A549 (cell line): ENCODE data around the gene THEMIS2. TPM values are rescaled to one million over a fixed set of nuclear protein-coding genes. Genes with fewer than 3 reads are reported as not detected.

Experiments used
- ATAC-seq, 2 experiments: fragments of 200-7000 bp in 1 of 2; fragments of >200 bp in 1 of 2; cut with Nextera tagmentation in 1 of 2; cut with Tn5 transposase in 1 of 2; 3 replicates each; pipeline versions ENCODE4 v1.8.0 to v1.9.1; 2018 to 2020; ENCODE audit warnings: mild to moderate bottlenecking in 1 of 2, moderate library complexity in 1 of 2
- CTCF ChIA-PET: fragments of 300-600 bp; sonication (Branson Sonifier 250); formaldehyde crosslinking; extraction: SDS; loops from one replicate; lab custom pipeline; 2021; ENCODE audit warnings: antibody characterized with exemption, inconsistent platforms; lab: Yijun Ruan, JAX
- POLR2A ChIA-PET: fragments of 350-600 bp; formaldehyde crosslinking; extraction: SDS; loops from one replicate; lab custom pipeline; 2021; ENCODE audit warnings: antibody characterized with exemption, inconsistent platforms; lab: Yijun Ruan, JAX
- DNase-seq, 2 experiments: peaks; one replicate each; pipeline versions ENCODE4 v3.0.0 to v3.0.0-alpha.2; 2011 to 2016; ENCODE audit warnings: low read depth in 1 of 2, low spot score in 1 of 2
- FAIRE-seq: peaks from 2 replicates; lab custom pipeline; 2011; peaks lifted over from hg19 to GRCh38; lab: Jason Lieb, UNC
- H3K27ac ChIP-seq, 2 experiments: fragments of >200 bp; sonication (Bioruptor Twin); formaldehyde crosslinking; 3 replicates each; pipeline ENCODE4 v1.5.1; 2016 to 2017
- H3K4me1 ChIP-seq: fragments of >200 bp; sonication (Bioruptor Twin); formaldehyde crosslinking; 3 replicates; pipeline ENCODE4 v1.6.1; 2016
- H3K4me2 ChIP-seq: fragments of >200 bp; sonication (Bioruptor Twin); formaldehyde crosslinking; 3 replicates; pipeline ENCODE4 v1.6.1; 2016
- H3K4me3 ChIP-seq: fragments of >200 bp; sonication (Bioruptor Twin); formaldehyde crosslinking; 3 replicates; pipeline ENCODE4 v1.5.1; 2016
- H3K9me3 ChIP-seq: fragments of >200 bp; sonication (Bioruptor Twin); formaldehyde crosslinking; 3 replicates; pipeline ENCODE4 v1.6.1; 2016
- CHD2 ChIP-seq: fragments of 150-350 bp; IDR thresholded peaks from 2 replicates; pipeline ENCODE4 v1.6.1; 2014; ENCODE audit warnings: low read length; ENCODE audit not compliant: partially characterized antibody
- CTCF ChIP-seq: fragments of >200 bp; sonication (Bioruptor Twin); formaldehyde crosslinking; IDR thresholded peaks from 3 replicates; pipeline ENCODE4 v1.5.1; 2016
- EHF ChIP-seq: fragments of 250-450 bp; sonication (Bioruptor Pico); IDR thresholded peaks from 2 replicates; pipeline ENCODE4 v1.5.0; 2020; ENCODE audit warnings: mild to moderate bottlenecking
- ELK1 ChIP-seq: fragments of 150-350 bp; IDR thresholded peaks from 2 replicates; pipeline ENCODE4 v1.6.1; 2014; ENCODE audit warnings: low read depth, mild to moderate bottlenecking, low read length
- FOSL2 ChIP-seq, 2 experiments: fragments of 450-650 bp in 1 of 2; fragments of >200 bp in 1 of 2; sonication (Bioruptor Twin) in 1 of 2; formaldehyde crosslinking; IDR thresholded peaks; 2 replicates each; pipeline versions ENCODE4 v1.5.0 to v1.6.1; 2016 to 2020; ENCODE audit warnings: mild to moderate bottlenecking in 1 of 2, moderate library complexity in 1 of 2
- FOXS1 ChIP-seq: fragments of 250-450 bp; sonication (Bioruptor Pico); IDR thresholded peaks from 2 replicates; pipeline ENCODE4 v1.5.0; 2020; ENCODE audit warnings: mild to moderate bottlenecking, moderate library complexity
- HOXA7 ChIP-seq: fragments of 250-450 bp; sonication (Bioruptor Pico); IDR thresholded peaks from 2 replicates; pipeline ENCODE4 v1.5.0; 2020; ENCODE audit warnings: mild to moderate bottlenecking, moderate library complexity
- HOXB13 ChIP-seq: fragments of 250-450 bp; sonication (Bioruptor Pico); IDR thresholded peaks from 2 replicates; pipeline ENCODE4 v1.5.0; 2020; ENCODE audit warnings: low read depth, mild to moderate bottlenecking, moderate library complexity
- KDM1A ChIP-seq: fragments of 200-600 bp; sonication (generic); IDR thresholded peaks from 2 replicates; pipeline ENCODE4 v1.6.1; 2016; ENCODE audit warnings: low read depth, mild to moderate bottlenecking
- KDM5A ChIP-seq: fragments of 200-600 bp; sonication (generic); IDR thresholded peaks from 2 replicates; pipeline ENCODE4 v1.6.1; 2016; ENCODE audit warnings: antibody characterized with exemption, mild to moderate bottlenecking
- MAFK ChIP-seq: fragments of 450-650 bp; IDR thresholded peaks from 2 replicates; pipeline ENCODE4 v1.6.1; 2014; ENCODE audit not compliant: partially characterized antibody
- MYC ChIP-seq: IDR thresholded peaks from 2 replicates; pipeline ENCODE4 v1.6.1; 2012; ENCODE audit warnings: mild to moderate bottlenecking, inconsistent platforms, low read length, improper control_type of control experiment, borderline replicate concordance
- NFE2L2 ChIP-seq: fragments of 150-350 bp; conservative IDR thresholded peaks from 2 replicates; pipeline ENCODE4 v1.6.1; 2014; ENCODE audit warnings: low read length
- RFX5 ChIP-seq: fragments of 450-650 bp; IDR thresholded peaks from 2 replicates; pipeline ENCODE4 v1.7.1; 2014; ENCODE audit warnings: antibody characterized with exemption, mild to moderate bottlenecking, moderate library complexity
- SREBF2 ChIP-seq: fragments of 450-650 bp; IDR thresholded peaks from 2 replicates; pipeline ENCODE4 v1.6.1; 2014; ENCODE audit warnings: mild to moderate bottlenecking, moderate library complexity
- WGBS: methylation state at CpG from one replicate; pipeline ENCODE4 v1.1.6; 2017; ENCODE audit errors: missing lambda C conversion rate; 5-methylcytosine and 5-hydroxymethylcytosine counted together
- polyA plus RNA-seq, 4 experiments: library from polyadenylated mRNA; depleted of rRNA in 3 of 4; stranded (reverse); fragments of >200 nt; fragmentation: RNase III in 1 of 4; extraction: RNeasy Plus Mini Kit Qiagen cat#74134 plus additional on column Dnase treatment in 1 of 4; gene quantifications; 2 replicates in 3 of 4; 3 replicates in 1 of 4; pipeline ENCODE4 v1.2.3, GENCODE V29; 2011 to 2017
- TF ChIP-seq, protein P1 (sequence below): fragments of 250-450 bp; sonication (Bioruptor Pico); IDR thresholded peaks from 2 replicates; pipeline ENCODE4 v1.5.0; 2021; ENCODE audit warnings: mild to moderate bottlenecking, moderate library complexity, borderline replicate concordance
- TF ChIP-seq, protein P2 (sequence below): fragments of >200 bp; sonication (Bioruptor Twin); formaldehyde crosslinking; IDR thresholded peaks from 2 replicates; pipeline ENCODE4 v1.6.1; 2016

Gene THEMIS2
- polyA plus RNA-seq, 2 of the 4 experiments (the other 2 are of a cell fraction), result 0.58 to 0.81 TPM

DNA sequence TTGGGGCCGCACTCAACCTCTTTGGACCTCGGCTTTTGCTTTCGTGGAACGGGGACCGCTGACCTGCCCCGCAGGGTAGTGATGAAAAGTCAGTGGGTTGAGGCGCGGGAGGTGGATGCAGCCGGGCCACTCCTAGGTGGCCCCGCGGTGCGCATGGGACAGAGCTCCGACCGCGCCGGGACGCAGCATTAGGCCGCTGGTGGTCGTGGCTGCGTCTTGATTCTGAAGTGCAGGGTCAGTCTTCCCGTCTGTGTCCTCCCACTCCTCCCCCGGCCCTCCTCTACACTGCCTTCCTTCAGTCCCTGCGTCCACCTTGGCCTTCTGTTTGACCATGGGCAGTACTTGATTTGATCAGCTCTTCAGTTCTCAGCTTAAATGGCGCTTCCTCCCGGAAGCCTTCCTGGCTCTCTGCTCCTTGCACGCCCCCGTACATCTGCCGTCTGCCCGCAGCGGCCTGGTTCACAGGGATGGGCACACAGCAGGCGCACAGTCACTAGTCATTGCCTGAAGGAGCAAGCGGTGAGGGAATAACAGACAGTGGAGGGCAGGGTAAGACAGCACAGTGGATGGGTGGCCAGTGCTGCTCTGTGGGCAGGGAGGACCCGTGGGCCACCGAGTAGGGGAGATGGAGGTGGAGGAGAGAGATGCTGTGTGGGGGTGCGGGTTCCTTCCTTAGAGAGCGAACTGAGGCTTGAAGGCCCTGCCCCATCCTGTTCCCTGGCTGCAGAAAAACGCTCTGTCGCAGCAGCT is 633 bp downstream of the THEMIS2 start:
- POLR2A ChIA-PET, result no interaction called here
- CTCF ChIA-PET, result interaction anchor here (0.9 kb wide), 1 partner anchor 16 kb away, joined by 4 read pairs; no protein-coding TSS in a partner anchor

GRCh38 chr1:27873671-27874384 is 1.5 kb downstream of the THEMIS2 start:
- CTCF ChIA-PET, result interaction anchor here (0.5 kb wide), 1 partner anchor 73 kb away, joined by 3 read pairs; no protein-coding TSS in a partner anchor
- DNase-seq, result no peak
- no peak for TF ChIP-seq FOSL2 (IDR thresholded peaks at IDR 0.05)
- TF ChIP-seq FOSL2 (CRISPR knock-in tag; IDR thresholded peaks at IDR 0.05), result no peak
- no peak for TF ChIP-seq CHD2
- TF ChIP-seq MAFK, result no peak
- TF ChIP-seq MYC, result no peak
- TF ChIP-seq, protein P1, sequence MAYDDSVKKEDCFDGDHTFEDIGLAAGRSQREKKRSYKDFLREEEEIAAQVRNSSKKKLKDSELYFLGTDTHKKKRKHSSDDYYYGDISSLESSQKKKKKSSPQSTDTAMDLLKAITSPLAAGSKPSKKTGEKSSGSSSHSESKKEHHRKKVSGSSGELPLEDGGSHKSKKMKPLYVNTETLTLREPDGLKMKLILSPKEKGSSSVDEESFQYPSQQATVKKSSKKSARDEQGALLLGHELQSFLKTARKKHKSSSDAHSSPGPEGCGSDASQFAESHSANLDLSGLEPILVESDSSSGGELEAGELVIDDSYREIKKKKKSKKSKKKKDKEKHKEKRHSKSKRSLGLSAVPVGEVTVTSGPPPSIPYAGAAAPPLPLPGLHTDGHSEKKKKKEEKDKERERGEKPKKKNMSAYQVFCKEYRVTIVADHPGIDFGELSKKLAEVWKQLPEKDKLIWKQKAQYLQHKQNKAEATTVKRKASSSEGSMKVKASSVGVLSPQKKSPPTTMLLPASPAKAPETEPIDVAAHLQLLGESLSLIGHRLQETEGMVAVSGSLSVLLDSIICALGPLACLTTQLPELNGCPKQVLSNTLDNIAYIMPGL (CRISPR knock-in tag), result no peak
- Histone ChIP-seq H3K9me3 (no peaks in the 10 kb centered on the region), H3K4me3 (no peak overlapping the region), H3K4me2 (no peak overlapping the region), H3K4me1 (peaks cover 11% of the 10 kb centered on the region; the same call in 1 of the 3 replicates), H3K27ac (no peak overlapping the region)
- 91% methylated on average over 16 of the region's 16 CpGs for WGBS
- ATAC-seq, result no peak
- POLR2A ChIA-PET, result no interaction called here
- FAIRE-seq, result no peak

More for the DNA sequence above, 633 bp downstream of the THEMIS2 start:
- no peak for FAIRE-seq
- WGBS, result 74% methylated on average over 30 of the region's 38 CpGs
- peak; percentile 19 to 45; a peak in 5 of 6 replicates for ATAC-seq
- DNase-seq, result no peak
- TF ChIP-seq FOXS1 (CRISPR knock-in tag) (no peak), RFX5 (no peak), SREBF2 (no peak), EHF (CRISPR knock-in tag) (no peak), CTCF (no peak), NFE2L2 (no peak), ELK1 (no peak), KDM5A (no peak), HOXA7 (CRISPR knock-in tag) (no peak), HOXB13 (no peak), KDM1A (no peak)
- TF ChIP-seq, protein P2, sequence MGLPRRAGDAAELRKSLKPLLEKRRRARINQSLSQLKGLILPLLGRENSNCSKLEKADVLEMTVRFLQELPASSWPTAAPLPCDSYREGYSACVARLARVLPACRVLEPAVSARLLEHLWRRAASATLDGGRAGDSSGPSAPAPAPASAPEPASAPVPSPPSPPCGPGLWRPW, result no peak
- Histone ChIP-seq H3K27ac (peak overlapping the region; percentile 61 to 87; a peak in 5 of 6 replicates), H3K9me3 (no peaks in the 10 kb centered on the region), H3K4me1 (peaks cover 11% of the 10 kb centered on the region; the same call in 1 of the 3 replicates), H3K4me3 (peak overlapping the region; percentile 63), H3K4me2 (peak overlapping the region; percentile 92)
